ENCODE data around the gene LENG8.

DNA sequence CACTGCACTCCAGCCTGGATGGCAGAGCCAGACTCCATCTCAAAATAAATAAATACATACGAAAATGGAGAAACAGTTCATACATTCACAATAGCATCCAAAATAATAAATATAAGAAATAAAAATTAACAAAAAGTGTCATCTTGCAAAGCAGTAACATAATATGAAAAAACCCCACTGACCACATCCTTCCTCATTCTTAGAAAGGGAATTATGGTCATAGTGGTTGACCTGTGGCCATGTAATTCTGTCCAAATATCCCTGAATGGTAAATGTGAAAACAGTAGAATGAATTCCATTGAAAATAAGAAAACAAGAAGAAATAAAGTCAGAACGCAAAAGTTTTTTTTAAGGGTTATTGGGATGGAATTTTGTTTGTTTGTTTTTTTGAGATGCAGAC, 31.1 kb downstream of the LENG8 start:
- TF ChIP-seq POLR2A (IDR thresholded peaks at IDR 0.05) (no peak), CTCF (IDR thresholded peaks at IDR 0.05) (no peak)

Data from adrenal gland (tissue), 5 donors.